Activated CD4-positive, alpha-beta T cell treated with anti-CD3 and anti-CD28 coated beads for 36 hours (primary cell): ENCODE measurements around the gene BICRAL. TPM values are rescaled to one million over a fixed set of nuclear protein-coding genes. Genes with fewer than 3 reads are reported as not detected.
A peak's percentile ranks its signal among the peaks of the same experiment; 100 is the strongest.

Experiments used
- ATAC-seq: fragments of 200-7000 bp; cut with Tn5 transposase; one replicate; pipeline ENCODE4 v1.10.0; 2021; ENCODE audit warnings: mild to moderate bottlenecking, moderate library complexity
- CTCF ChIA-PET: fragments of 350-600 bp; sonication (Branson Sonifier 250); formaldehyde crosslinking; loops from one replicate; lab custom pipeline; 2021; ENCODE audit warnings: antibody characterized with exemption; lab: Charles Lee
- POLR2A ChIA-PET: fragments of 350-600 bp; sonication (Branson Sonifier 250); formaldehyde crosslinking; loops from one replicate; lab custom pipeline; 2021; ENCODE audit warnings: antibody characterized with exemption, inconsistent platforms; lab: Charles Lee
- DNase-seq: peaks from one replicate; pipeline ENCODE4 v3.0.0-alpha.2; 2020
- H3K27ac Mint-ChIP-seq: one replicate; pipeline ENCODE4 v1.8.0; 2021; ENCODE audit warnings: mixed read lengths
- H3K27me3 Mint-ChIP-seq: one replicate; pipeline ENCODE4 v1.8.0; 2021; ENCODE audit warnings: mixed read lengths
- H3K36me3 Mint-ChIP-seq: one replicate; pipeline ENCODE4 v1.8.0; 2021; ENCODE audit warnings: low read depth, mixed read lengths
- H3K4me1 Mint-ChIP-seq: one replicate; pipeline ENCODE4 v1.8.0; 2021; ENCODE audit warnings: mixed read lengths
- H3K4me3 Mint-ChIP-seq: one replicate; pipeline ENCODE4 v1.8.0; 2021; ENCODE audit warnings: mild to moderate bottlenecking, moderate library complexity, mixed read lengths
- H3K9me3 Mint-ChIP-seq: one replicate; pipeline ENCODE4 v1.8.0; 2021; ENCODE audit warnings: low read depth, mixed read lengths
- intact Hi-C, 2 experiments: fragments of 100-400 bp; cut with DNase I in 1 of 2; cut with micrococcal nuclease in 1 of 2; formaldehyde crosslinking; loops; one replicate each; pipeline versions ENCODE4 v1.14.2 to v1.15.1; 2022 to 2024; cut with DNase I, micrococcal nuclease
- total RNA-seq, 2 experiments: library from RNA; stranded (reverse); gene quantifications; one replicate each; pipeline ENCODE4 v1.2.3, GENCODE V29; 2021

The BICRAL gene
- total RNA-seq, 2 experiments from 2014 or later, result 11.5 to 14.3 TPM

GRCh38 chr6:42911171-42912021 lies 129.5 kb downstream of the BICRAL start:
- peaks cover 6% of the 10 kb centered on the region for H3K27me3 Mint-ChIP-seq
- ChIA-PET CTCF (interaction anchor here (0.5 to 1.5 kb wide), 4 partner anchors 8 to 248 kb away, joined by 3 to 4 read pairs (median 3); no protein-coding TSS in a partner anchor), POLR2A (no interaction called here)
- DNase-seq (no peak), ATAC-seq (no peak)
- H3K27ac Mint-ChIP-seq, result no peak overlapping the region
- no peaks in the 10 kb centered on the region for H3K9me3 Mint-ChIP-seq
- H3K4me1 Mint-ChIP-seq, result peaks cover 4% of the 10 kb centered on the region
- no peaks in the 10 kb centered on the region for H3K36me3 Mint-ChIP-seq
- intact Hi-C loops, result no loop called here
- H3K4me3 Mint-ChIP-seq, result no peak overlapping the region

GRCh38 chr6:42914546-42914945 lies 132.7 kb downstream of the BICRAL start:
- Mint-ChIP-seq H3K36me3 (no peaks in the 10 kb centered on the region), H3K27me3 (peaks cover 6% of the 10 kb centered on the region), H3K4me1 (peaks cover 4% of the 10 kb centered on the region), H3K27ac (no peak overlapping the region), H3K9me3 (no peaks in the 10 kb centered on the region), H3K4me3 (no peak overlapping the region)
- ATAC-seq (no peak), DNase-seq (no peak)
- CTCF ChIA-PET, result interaction anchor here (0.6 to 2.2 kb wide), 4 partner anchors 8 to 402 kb away, joined by 3 to 7 read pairs (median 3); no protein-coding TSS in a partner anchor
- POLR2A ChIA-PET, result interaction anchor here (0.8 kb wide), 1 partner anchor 15 kb away, joined by 7 read pairs; no protein-coding TSS in a partner anchor
- intact Hi-C loops, result no loop called here

GRCh38 chr6:42915732-42916131 lies 133.9 kb downstream of the BICRAL start, which contains the start of gene PTCRA:
PTCRA (plus strand) TSS chr6:42916053; CDS start chr6:42916070, 17 bp downstream.
- Mint-ChIP-seq H3K4me1 (peaks cover 4% of the 10 kb centered on the region), H3K27ac (no peak within 1 kb of the TSS), H3K9me3 (no peaks in the 10 kb centered on the region), H3K27me3 (peaks cover 6% of the 10 kb centered on the region), H3K36me3 (no peaks in the 10 kb centered on the region), H3K4me3 (no peak within 1 kb of the TSS)
- CTCF ChIA-PET, result interaction anchor here (0.7 to 2.2 kb wide), 2 partner anchors 14 to 118 kb away, joined by 3 to 7 read pairs; no protein-coding TSS in a partner anchor
- POLR2A ChIA-PET, result no interaction called here
- no peak for ATAC-seq
- DNase-seq, result no peak
- intact Hi-C loops, result no loop called here

GRCh38 chr6:42916288-42916687 lies 134.4 kb downstream of the BICRAL start:
- no peak overlapping the region for H3K4me3 Mint-ChIP-seq
- H3K27me3 Mint-ChIP-seq, result peaks cover 4% of the 10 kb centered on the region
- ATAC-seq (peak; percentile 49), DNase-seq (no peak)
- intact Hi-C loops, result no loop called here
- no peak overlapping the region for H3K27ac Mint-ChIP-seq
- H3K4me1 Mint-ChIP-seq, result peaks cover 1% of the 10 kb centered on the region
- POLR2A ChIA-PET, result no interaction called here
- CTCF ChIA-PET, result no interaction called here
- no peaks in the 10 kb centered on the region for H3K36me3 Mint-ChIP-seq
- no peaks in the 10 kb centered on the region for H3K9me3 Mint-ChIP-seq

Other genes with a start within 250 kb of the BICRAL start
- gene UBR2, start 218.0 kb upstream of the BICRAL start, total RNA-seq, result 10 to 100 TPM; 23.9 to 28.1 TPM
- not detected for gene PRPH2, start 59.5 kb upstream of the BICRAL start, total RNA-seq
- 10 to 100 TPM; 14.7 to 15.3 TPM for gene TBCC, start 35.9 kb upstream of the BICRAL start, total RNA-seq
- gene RPL7L1, start 97.6 kb downstream of the BICRAL start, total RNA-seq, result 100 to 1,000 TPM; 124 to 152 TPM
- not detected for gene PTCRA, start 134.0 kb downstream of the BICRAL start, total RNA-seq
- 10 to 100 TPM; 33.0 to 34.3 TPM for gene CNPY3, start 147.4 kb downstream of the BICRAL start, total RNA-seq
- under 1 TPM in 1 of 2 experiments, not detected in 1; 0.50 TPM for gene GNMT, start 178.7 kb downstream of the BICRAL start, total RNA-seq
- gene PEX6, start 197.1 kb downstream of the BICRAL start, total RNA-seq, result 10 to 100 TPM; 10.7 to 14.6 TPM
- gene PPP2R5D, start 202.5 kb downstream of the BICRAL start, total RNA-seq, result 10 to 100 TPM; 51.0 to 57.3 TPM
- gene MEA1, start 231.9 kb downstream of the BICRAL start, total RNA-seq, result 100 to 1,000 TPM in 1 of 2 experiments, 10 to 100 TPM in 1; 93.4 to 129 TPM
- 10 to 100 TPM; 58.3 to 65.2 TPM for gene KLHDC3, start 232.2 kb downstream of the BICRAL start, total RNA-seq
- 10 to 100 TPM; 45.8 to 48.1 TPM for gene RRP36, start 239.6 kb downstream of the BICRAL start, total RNA-seq